HG02852 (cell line): Measurements from ENCODE around the gene STK38.

Source experiments
- ATAC-seq: cut with Tn5 transposase; IDR thresholded peaks from one replicate; pipeline ENCODE4 v1.9.1; 2021; ENCODE audit warnings: mild to moderate bottlenecking, moderate library complexity; ENCODE audit not compliant: unreplicated experiment

The STK38 gene

GRCh38 chr6:36524871-36525270 lies 22.4 kb downstream of the STK38 start:
- ATAC-seq, result no peak

GRCh38 chr6:36523936-36524499 lies 23.3 kb downstream of the STK38 start:
- no peak for ATAC-seq

GRCh38 chr6:36523451-36523850 lies 23.8 kb downstream of the STK38 start:
- ATAC-seq, result no peak

- no peak for ATAC-seq
Observed at GRCh38 chr6:36519352-36519751, 27.9 kb downstream of the STK38 start.

- no peak for ATAC-seq
Observed at GRCh38 chr6:36517408-36517807, 29.9 kb downstream of the STK38 start.

GRCh38 chr6:36516988-36517387 lies 30.3 kb downstream of the STK38 start:
- ATAC-seq, result no peak

- ATAC-seq, result no peak
Observed at GRCh38 chr6:36516559-36516958, 30.7 kb downstream of the STK38 start.

GRCh38 chr6:36515844-36516243 lies 31.4 kb downstream of the STK38 start:
- ATAC-seq, result no peak

- no peak for ATAC-seq
Observed at GRCh38 chr6:36514554-36515456, 32.5 kb downstream of the STK38 start.

GRCh38 chr6:36510365-36510764 lies 36.9 kb downstream of the STK38 start:
- no peak for ATAC-seq

GRCh38 chr6:36508532-36508931 lies 38.7 kb downstream of the STK38 start:
- ATAC-seq, result no peak

- ATAC-seq, result no peak
Observed at GRCh38 chr6:36506611-36507010, 40.7 kb downstream of the STK38 start.

- no peak for ATAC-seq
Observed at GRCh38 chr6:36505744-36506534, 41.3 kb downstream of the STK38 start.

GRCh38 chr6:36504982-36505381 lies 42.3 kb downstream of the STK38 start:
- no peak for ATAC-seq

- no peak for ATAC-seq
Observed at GRCh38 chr6:36504181-36504580, 43.1 kb downstream of the STK38 start.

GRCh38 chr6:36501686-36502085 lies 45.6 kb downstream of the STK38 start:
- ATAC-seq, result no peak

- ATAC-seq, result no peak
Observed at GRCh38 chr6:36499918-36500317, 47.4 kb downstream of the STK38 start.

GRCh38 chr6:36495086-36495485 lies 52.2 kb downstream of the STK38 start:
- no peak for ATAC-seq

- no peak for ATAC-seq
Observed at GRCh38 chr6:36493859-36494258, 53.4 kb downstream of the STK38 start.

GRCh38 chr6:36493319-36493718 lies 54.0 kb downstream of the STK38 start:
- ATAC-seq, result no peak

- no peak for ATAC-seq
Observed at GRCh38 chr6:36492621-36493020, 54.7 kb downstream of the STK38 start.

- ATAC-seq, result no peak
Observed at GRCh38 chr6:36492092-36492491, 55.2 kb downstream of the STK38 start.
